HG03521 (cell line): ENCODE data around the gene SHE.

ENCODE experiments used
- ATAC-seq: cut with Tn5 transposase; IDR thresholded peaks from one replicate; pipeline ENCODE4 v1.9.1; 2021; ENCODE audit warnings: mild to moderate bottlenecking, moderate library complexity; ENCODE audit not compliant: unreplicated experiment

Gene SHE

GRCh38 chr1:154453161-154453560 is 49.1 kb downstream of the SHE start:
- ATAC-seq = no peak

- no peak for ATAC-seq
These were observed 53.8 kb downstream of the SHE start for GRCh38 chr1:154448331-154448811.

GRCh38 chr1:154446789-154447188 is 55.4 kb downstream of the SHE start:
- no peak for ATAC-seq

GRCh38 chr1:154446292-154446691 is 55.9 kb downstream of the SHE start:
- ATAC-seq = no peak

- no peak for ATAC-seq
These were observed 57.2 kb downstream of the SHE start for GRCh38 chr1:154445040-154445472.

GRCh38 chr1:154443274-154444013 is 58.8 kb downstream of the SHE start:
- no peak for ATAC-seq

- ATAC-seq = no peak
These were observed 60.0 kb downstream of the SHE start for GRCh38 chr1:154442006-154442740.

GRCh38 chr1:154441241-154441888 is 60.8 kb downstream of the SHE start:
- no peak for ATAC-seq

GRCh38 chr1:154440036-154440804 is 62.0 kb downstream of the SHE start:
- no peak for ATAC-seq

- no peak for ATAC-seq
These were observed 65.8 kb downstream of the SHE start for GRCh38 chr1:154436433-154436832.

- ATAC-seq = no peak
These were observed 66.5 kb downstream of the SHE start for GRCh38 chr1:154435599-154436200.

GRCh38 chr1:154434346-154435085 is 67.7 kb downstream of the SHE start:
- no peak for ATAC-seq

- ATAC-seq = no peak
These were observed 68.9 kb downstream of the SHE start for GRCh38 chr1:154433161-154433764.

GRCh38 chr1:154431586-154432373 is 70.4 kb downstream of the SHE start:
- ATAC-seq = no peak

- ATAC-seq = no peak
These were observed 71.3 kb downstream of the SHE start for GRCh38 chr1:154430903-154431302.

- ATAC-seq = no peak
These were observed 72.2 kb downstream of the SHE start for GRCh38 chr1:154429841-154430611.
